GM12874 (cell line): ENCODE data around the gene PPP1R13B.

ENCODE experiments used
- CTCF ChIP-seq: IDR thresholded peaks from 2 replicates; pipeline ENCODE4 v1.5.1; 2011; ENCODE audit warnings: low read depth, mild to moderate bottlenecking, control low read depth, low read length, moderate library complexity; ENCODE audit not compliant: insufficient read depth

Gene PPP1R13B

GRCh38 chr14:103861413-103862392 lies 14.3 kb upstream of the PPP1R13B start:
- TF ChIP-seq CTCF: no peak

- TF ChIP-seq CTCF: no peak
These were observed 12.2 kb upstream of the PPP1R13B start for GRCh38 chr14:103859416-103860202.

- no peak for TF ChIP-seq CTCF
These were observed 10.8 kb upstream of the PPP1R13B start for GRCh38 chr14:103858063-103858781.

GRCh38 chr14:103857256-103857655 lies 9.9 kb upstream of the PPP1R13B start:
- no peak for TF ChIP-seq CTCF

GRCh38 chr14:103856607-103857006 lies 9.2 kb upstream of the PPP1R13B start:
- no peak for TF ChIP-seq CTCF

- TF ChIP-seq CTCF: no peak
These were observed 8.7 kb upstream of the PPP1R13B start for GRCh38 chr14:103856105-103856504.

- TF ChIP-seq CTCF: no peak
These were observed 8.3 kb upstream of the PPP1R13B start for GRCh38 chr14:103855734-103856095.
